ENCODE data around the gene ARFGEF3.

The ARFGEF3 gene

GRCh38 chr6:138218449-138218848 is 56.7 kb downstream of the ARFGEF3 start, which contains the start of gene PBOV1:
TSS of gene PBOV1 (minus strand) at chr6:138218491. CDS start at chr6:138218395, 96 bp downstream.
- no peak for FAIRE-seq

DNA sequence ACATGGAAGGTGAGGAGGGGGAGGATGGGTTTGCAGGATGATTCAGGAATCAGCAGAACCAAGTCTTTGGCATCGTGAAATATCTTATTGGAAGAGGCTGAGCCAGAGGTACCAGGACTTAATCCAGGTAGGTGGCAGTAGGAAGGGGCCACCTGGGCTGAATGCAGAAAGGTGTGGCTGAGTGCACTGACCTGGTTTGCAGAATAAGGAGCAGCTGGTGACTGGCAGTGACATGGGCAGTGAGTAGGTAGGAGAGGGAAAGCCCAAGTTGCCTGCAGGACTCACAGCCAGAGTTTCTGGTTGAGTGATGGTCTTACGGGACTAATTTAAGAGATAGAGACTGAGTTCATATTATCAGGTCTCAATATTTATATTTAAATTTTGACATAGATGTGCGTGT is 57.7 kb downstream of the ARFGEF3 start:
- FAIRE-seq, result no peak

DNA sequence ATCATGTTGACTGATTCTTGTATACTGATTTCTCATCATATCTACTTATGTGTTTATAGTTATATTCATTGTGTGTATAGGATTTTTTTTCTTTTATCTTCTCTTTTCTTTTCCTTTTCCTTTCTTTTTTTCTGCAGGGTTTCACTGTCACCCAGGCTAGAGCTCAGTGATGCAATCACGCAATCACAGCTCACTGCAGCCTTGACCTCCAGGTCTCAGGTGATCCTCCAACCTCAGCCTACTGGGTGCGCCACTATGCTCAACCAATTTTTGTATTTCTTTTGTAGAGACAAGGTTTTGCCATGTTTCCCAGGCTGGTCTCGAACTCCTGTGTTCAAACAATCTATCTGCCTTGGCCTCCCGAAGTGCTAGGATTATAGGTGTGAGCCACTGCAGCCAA is 58.2 kb downstream of the ARFGEF3 start:
- FAIRE-seq, result no peak

DNA sequence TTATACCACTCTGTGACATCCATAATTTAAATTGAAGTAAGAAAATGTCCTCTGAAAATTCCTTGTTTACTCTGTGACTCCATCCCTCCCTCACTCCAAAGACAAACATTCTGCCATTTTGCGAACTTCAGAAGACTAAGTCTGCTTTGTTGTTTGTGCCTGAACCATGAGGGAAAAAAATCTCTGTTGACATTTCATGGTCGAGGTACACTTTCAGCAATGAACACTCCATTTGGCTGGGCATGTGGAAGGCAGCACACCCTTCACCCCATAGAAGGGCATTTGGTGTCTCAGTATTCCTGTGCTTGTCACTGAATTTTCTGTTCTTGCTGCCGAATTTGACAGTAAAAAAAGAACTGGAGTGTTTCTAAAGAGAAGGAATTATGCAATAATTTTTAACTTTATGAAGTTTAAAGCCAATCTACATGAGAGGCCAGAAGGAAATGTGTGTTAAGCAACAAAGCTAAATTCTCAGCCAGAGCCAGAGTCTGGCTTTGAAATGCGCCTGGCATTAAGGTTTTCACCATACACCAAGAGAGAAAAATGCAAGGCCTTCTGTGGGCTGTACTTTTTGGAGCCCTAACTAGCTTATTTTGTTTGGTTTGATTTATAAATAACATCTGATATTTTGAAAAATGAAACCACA is 61.3 kb downstream of the ARFGEF3 start:
- no peak for FAIRE-seq

DNA sequence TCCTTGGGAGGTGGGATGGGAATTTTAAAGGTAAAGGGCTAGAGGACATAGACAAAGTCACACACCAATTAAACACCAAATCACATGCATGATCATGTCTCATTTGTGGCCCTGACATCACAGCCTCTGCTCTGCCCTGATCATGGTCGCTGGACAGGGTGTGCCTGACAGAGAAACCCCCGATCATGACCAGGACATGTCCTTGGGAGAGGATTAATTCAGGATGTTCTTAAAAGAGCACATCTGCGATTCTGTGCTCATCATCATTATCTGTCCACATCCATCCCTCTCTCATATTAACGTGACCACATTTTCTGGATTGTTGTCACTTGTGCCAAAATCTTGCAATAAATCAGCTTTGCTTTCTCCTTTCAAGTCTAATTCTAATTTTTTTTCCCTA is 64.2 kb downstream of the ARFGEF3 start:
- FAIRE-seq, result no peak

GRCh38 chr6:138226700-138227315 is 65.1 kb downstream of the ARFGEF3 start:
- no peak for FAIRE-seq

DNA sequence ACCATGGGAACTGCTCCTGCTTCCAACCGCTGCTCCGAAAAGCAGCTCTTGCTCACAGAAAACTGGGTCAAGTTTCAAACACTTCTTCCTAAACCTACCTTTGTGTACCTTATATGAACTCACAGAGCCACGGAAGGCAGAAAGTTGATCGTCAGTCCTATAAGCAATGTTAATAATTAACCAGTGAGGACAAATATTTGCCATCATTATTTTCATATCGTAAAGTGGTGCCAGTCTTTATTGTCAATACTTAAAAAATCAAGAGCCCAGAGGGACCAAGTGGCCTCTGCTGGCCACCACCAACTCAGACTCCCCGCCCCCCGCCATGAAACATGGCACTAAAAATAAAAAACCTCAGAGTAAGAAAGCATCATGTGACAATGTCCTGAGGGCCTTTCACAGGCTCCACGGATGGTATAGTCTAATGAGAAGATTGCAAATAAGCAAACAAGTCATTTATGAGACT is 65.6 kb downstream of the ARFGEF3 start:
- no peak for FAIRE-seq

GRCh38 chr6:138229072-138229471 is 67.3 kb downstream of the ARFGEF3 start:
- no peak for FAIRE-seq

DNA sequence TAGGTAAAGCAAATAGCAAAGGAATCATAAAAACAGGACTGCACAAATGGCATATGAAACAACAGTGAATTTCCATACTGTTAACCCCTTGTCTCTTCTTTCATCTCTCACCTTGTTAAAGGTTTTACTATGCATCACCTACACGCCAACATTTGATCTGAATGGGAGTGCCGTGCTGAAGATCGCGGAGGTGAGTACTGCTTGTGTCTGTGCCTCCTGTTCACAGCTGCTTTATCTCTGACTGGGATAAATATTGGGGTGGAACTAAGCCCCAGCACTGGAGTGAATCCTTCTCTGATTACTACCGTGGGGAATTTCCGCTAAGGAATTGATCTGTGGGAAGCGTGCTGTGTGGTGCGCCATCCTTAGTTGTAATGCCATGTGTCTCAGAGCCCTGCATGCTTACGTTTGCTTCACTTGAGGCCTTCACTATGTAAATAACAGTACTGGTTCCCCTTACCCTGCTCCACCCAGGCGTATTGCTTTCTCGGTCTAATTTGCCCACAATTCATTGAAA is 68.0 kb downstream of the ARFGEF3 start:
- FAIRE-seq, result no peak

GRCh38 chr6:138230221-138230620 is 68.5 kb downstream of the ARFGEF3 start:
- FAIRE-seq, result no peak

DNA sequence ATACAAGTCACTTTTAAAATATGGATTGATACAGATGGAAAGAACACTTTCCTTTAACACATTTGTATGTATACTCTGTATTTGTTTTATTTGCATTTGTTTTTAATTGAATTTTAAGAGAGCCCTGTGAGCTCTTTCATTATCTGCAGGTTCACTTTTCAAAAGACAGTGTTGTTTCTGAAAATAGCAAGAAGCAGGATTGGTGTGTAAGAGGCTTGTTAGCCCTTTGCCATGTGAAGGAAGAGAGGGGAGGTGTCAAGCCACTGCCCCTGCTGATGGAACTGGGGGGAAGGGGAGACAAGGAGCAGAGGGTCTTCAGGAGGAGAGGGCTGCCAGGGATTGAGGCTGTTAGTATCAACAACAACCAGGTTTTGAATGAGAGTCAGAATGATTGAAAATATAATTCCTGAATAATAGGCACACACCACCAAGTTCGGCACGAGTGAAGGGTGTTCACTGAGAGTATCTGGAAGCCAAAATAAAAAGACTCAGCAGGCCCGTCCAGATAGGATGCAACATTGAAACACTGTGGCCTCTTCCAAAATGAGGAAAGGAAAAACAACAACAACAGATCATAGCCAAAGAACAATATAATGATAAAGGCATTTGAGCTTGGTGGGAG is 69.1 kb downstream of the ARFGEF3 start:
- no peak for FAIRE-seq

GRCh38 chr6:138231381-138231886 is 69.7 kb downstream of the ARFGEF3 start:
- no peak for FAIRE-seq

DNA sequence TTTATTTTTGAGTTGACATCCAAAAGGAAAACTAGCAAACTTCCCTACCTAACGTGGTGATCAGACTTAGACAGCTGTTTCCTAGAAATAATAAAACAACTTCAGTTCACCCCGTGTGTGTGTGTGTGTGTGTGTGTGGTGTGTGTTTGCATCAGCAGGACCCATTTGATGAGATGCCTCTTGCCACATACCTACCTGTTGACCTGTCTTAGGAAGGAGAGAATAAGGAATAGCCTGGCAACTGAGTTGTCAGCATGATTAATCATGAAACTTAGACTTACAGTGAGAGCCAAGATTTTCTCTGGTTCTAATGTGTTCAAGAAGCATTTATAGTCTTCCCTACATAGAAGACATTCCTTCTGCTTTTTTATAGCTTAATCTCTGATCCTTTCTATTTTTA is 72.6 kb downstream of the ARFGEF3 start:
- FAIRE-seq, result no peak

- no peak for FAIRE-seq
Observed at GRCh38 chr6:138235205-138235604, 73.5 kb downstream of the ARFGEF3 start.

DNA sequence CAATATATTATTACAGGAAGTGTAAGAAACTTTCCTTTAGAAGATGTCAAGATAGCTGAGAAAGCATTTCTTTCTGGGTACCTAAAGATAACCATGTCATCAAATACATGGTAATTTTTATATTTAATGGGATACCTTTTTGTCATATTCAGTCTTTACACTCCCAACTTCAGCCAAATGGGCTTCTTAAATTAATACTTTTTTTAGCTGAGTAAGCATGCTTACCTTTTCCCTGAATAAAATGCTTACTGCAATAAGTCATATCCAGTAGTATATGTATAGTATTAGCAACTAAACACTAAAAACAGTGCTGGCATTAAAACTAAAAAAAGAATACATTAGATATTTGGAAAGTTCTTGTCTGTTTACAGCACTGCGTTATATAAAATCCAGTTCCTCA is 74.0 kb downstream of the ARFGEF3 start:
- no peak for FAIRE-seq

- FAIRE-seq, result no peak
Observed at GRCh38 chr6:138237463-138237862, 75.7 kb downstream of the ARFGEF3 start.

GRCh38 chr6:138238368-138238767 is 76.6 kb downstream of the ARFGEF3 start:
- no peak for FAIRE-seq

DNA sequence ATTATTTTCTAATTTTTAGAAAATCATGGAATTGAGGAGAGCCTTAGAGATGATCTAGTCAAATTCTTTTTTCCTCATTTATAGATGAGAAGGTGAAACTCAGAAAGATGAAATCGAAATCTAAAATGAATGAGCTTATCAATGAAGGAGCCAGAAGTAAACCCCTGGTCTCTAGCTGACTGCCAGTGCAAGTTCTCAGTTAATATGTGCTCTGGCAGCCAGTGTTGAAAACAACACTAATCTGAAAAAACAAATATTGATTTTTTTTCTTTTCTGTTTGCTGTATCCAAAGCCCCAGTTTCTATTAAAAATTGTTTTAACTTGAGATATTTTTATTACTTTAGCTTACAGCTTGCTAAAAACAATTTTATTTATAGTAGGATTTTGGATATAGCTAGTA is 78.0 kb downstream of the ARFGEF3 start:
- no peak for FAIRE-seq

DNA sequence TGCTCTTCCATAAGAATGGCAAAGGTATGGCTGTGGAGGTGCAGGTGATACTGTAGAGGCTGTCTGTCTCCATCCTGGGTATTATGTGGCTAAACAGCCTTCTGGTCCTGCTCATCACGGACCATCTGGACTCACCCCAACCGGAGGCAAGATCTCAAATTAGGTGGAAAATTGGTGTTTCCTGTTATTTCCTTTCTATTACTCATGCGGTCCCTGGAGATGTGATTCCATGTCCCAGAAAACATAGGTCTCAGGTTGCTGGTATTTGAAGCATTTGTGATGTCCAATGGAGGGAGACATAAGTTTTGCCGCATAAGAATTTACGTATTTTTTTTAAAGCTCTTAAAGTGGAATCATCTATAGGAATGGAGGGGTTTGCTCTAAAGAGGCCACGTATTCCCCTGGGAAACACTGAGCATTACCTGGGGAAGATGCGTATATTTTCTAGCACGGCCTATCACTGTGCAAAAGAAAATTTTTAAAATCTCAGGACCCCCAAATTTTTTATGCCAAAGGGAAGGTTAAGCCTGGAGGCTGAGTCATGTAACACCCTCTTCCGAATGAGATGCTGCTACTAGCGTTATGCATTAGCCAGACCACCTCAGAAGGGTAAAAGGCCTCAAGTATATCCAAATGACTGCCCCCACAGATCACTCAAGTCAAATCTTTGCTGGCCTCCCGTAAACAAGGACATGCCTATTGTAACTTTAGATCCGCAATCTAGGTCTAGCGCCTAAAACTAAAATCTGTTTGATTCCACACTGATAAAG is 78.9 kb downstream of the ARFGEF3 start:
- no peak for FAIRE-seq

- FAIRE-seq, result no peak
Observed at GRCh38 chr6:138241381-138241780, 79.6 kb downstream of the ARFGEF3 start.

- no peak for FAIRE-seq
Observed at GRCh38 chr6:138241934-138242333, 80.2 kb downstream of the ARFGEF3 start.

GRCh38 chr6:138242987-138243592 is 81.4 kb downstream of the ARFGEF3 start:
- no peak for FAIRE-seq
